HCT116 (cell line): ENCODE results near the gene RMP24.

Source experiments
- ATAC-seq: fragments of 200-7000 bp; cut with Tn5 transposase; 2 replicates; pipeline ENCODE4 v1.9.1; 2020; ENCODE audit warnings: mild to moderate bottlenecking, moderate library complexity
- BruUV-seq: library from RNA; stranded (reverse); fragments of 400-500 nt; replicated peaks from 2 replicates; lab custom pipeline; 2021; lab: Mats Ljungman, UMichigan
- CTCF ChIA-PET: fragments of 300-600 bp; sonication (Branson Sonifier 250); formaldehyde crosslinking; loops from one replicate; lab custom pipeline; 2021; ENCODE audit warnings: antibody characterized with exemption; lab: Charles Lee
- POLR2A ChIA-PET: fragments of 300-600, 350-600 bp; sonication (Branson Sonifier 250); formaldehyde crosslinking; loops from one replicate; lab custom pipeline; 2021; ENCODE audit warnings: antibody characterized with exemption; lab: Charles Lee
- RAD21 ChIA-PET, 2 experiments: fragments of 300-600 bp; sonication (Branson Sonifier 250); formaldehyde crosslinking; loops; one replicate each; lab custom pipeline; 2023; ENCODE audit warnings: low total read pairs in 2 of 2; ENCODE audit not compliant: uncharacterized antibody in 2 of 2, unreplicated experiment in 2 of 2, low non-redundant PET in 1 of 2; lab: Charles Lee
- DNase-seq: peaks from one replicate; pipeline ENCODE4 v3.0.0-alpha.2; 2010; ENCODE audit warnings: low read depth, low spot score
- H2AFZ ChIP-seq: fragments of 200-600 bp; shearing (Covaris generic), sonication (generic); 2 replicates; pipeline ENCODE4 v1.6.1; 2017; ENCODE audit warnings: low read depth, mixed run types, mixed read lengths, antibody characterized with exemption, low read length; ENCODE audit not compliant: poor library complexity, severe bottlenecking
- H3K27ac ChIP-seq: 2 replicates; pipeline ENCODE4 v1.5.1; 2012; ENCODE audit warnings: low read depth, low read length
- H3K27me3 ChIP-seq: fragments of 200-600 bp; sonication (generic); 2 replicates; pipeline ENCODE4 v1.6.1; 2016; ENCODE audit warnings: mixed run types, low read length, mixed read lengths; ENCODE audit not compliant: insufficient read depth
- H3K36me3 ChIP-seq, 2 experiments: fragments of 200-500 bp in 1 of 2; fragments of 200-600 bp in 1 of 2; sonication (Bioruptor generic) in 1 of 2; sonication (generic) in 1 of 2; 2 replicates each; pipeline versions ENCODE4 v1.5.1 to v1.6.1; 2014 to 2016; ENCODE audit warnings: low read length in 2 of 2, inconsistent platforms in 1 of 2, mixed read lengths in 1 of 2, mixed run types in 1 of 2; ENCODE audit not compliant: insufficient read depth in 2 of 2, control insufficient read depth in 1 of 2
- H3K4me1 ChIP-seq, 2 experiments: fragments of 200-600 bp in 1 of 2; sonication (generic) in 1 of 2; 2 replicates each; pipeline versions ENCODE4 v1.5.1 to v1.6.1; 2012 to 2017; ENCODE audit warnings: low read length in 2 of 2, inconsistent platforms in 1 of 2, mild to moderate bottlenecking in 1 of 2, mixed read lengths in 1 of 2, mixed run types in 1 of 2, moderate library complexity in 1 of 2; ENCODE audit not compliant: insufficient read depth in 2 of 2, control insufficient read depth in 1 of 2
- H3K4me2 ChIP-seq: fragments of 200-600 bp; sonication (generic); 2 replicates; pipeline ENCODE4 v1.6.1; 2017; ENCODE audit warnings: mixed run types, low read length, mixed read lengths
- H3K4me3 ChIP-seq, 2 experiments: fragments of 200-600 bp in 1 of 2; sonication (generic) in 1 of 2; replicated peaks in 1 of 2; 2 replicates each; pipeline ENCODE4 v1.5.1; 2011 to 2016; ENCODE audit warnings: low read length in 2 of 2, control low read depth in 1 of 2, low read depth in 1 of 2, mild to moderate bottlenecking in 1 of 2, mixed read lengths in 1 of 2, mixed run types in 1 of 2
- H3K79me2 ChIP-seq: fragments of 200-600 bp; sonication (generic); 2 replicates; pipeline ENCODE4 v1.6.1; 2017; ENCODE audit warnings: mild to moderate bottlenecking, mixed run types, low read length, moderate library complexity, mixed read lengths; ENCODE audit not compliant: insufficient read depth
- H3K9ac ChIP-seq: fragments of 200-600 bp; sonication (generic); 2 replicates; pipeline ENCODE4 v1.6.1; 2016; ENCODE audit warnings: low read length, mixed read lengths
- H3K9me2 ChIP-seq: fragments of 200-600 bp; sonication (generic), shearing (Covaris generic); 2 replicates; pipeline ENCODE4 v1.6.1; 2017; ENCODE audit warnings: mixed run types, mild to moderate bottlenecking, moderate library complexity; ENCODE audit not compliant: insufficient read depth
- H3K9me3 ChIP-seq, 2 experiments: fragments of 200-500 bp in 1 of 2; fragments of 200-600 bp in 1 of 2; sonication (Bioruptor generic) in 1 of 2; sonication (generic) in 1 of 2; 2 replicates each; pipeline ENCODE4 v1.6.1; 2014 to 2017; ENCODE audit warnings: low read length in 2 of 2, mixed read lengths in 2 of 2, inconsistent platforms in 1 of 2, low read depth in 1 of 2, mild to moderate bottlenecking in 1 of 2, mixed run types in 1 of 2, moderate library complexity in 1 of 2; ENCODE audit not compliant: control insufficient read depth in 1 of 2, insufficient read depth in 1 of 2
- H4K20me1 ChIP-seq: fragments of 200-600 bp; sonication (generic), shearing (Covaris generic); 2 replicates; pipeline ENCODE4 v1.6.1; 2017; ENCODE audit warnings: mixed run types, mild to moderate bottlenecking, moderate library complexity; ENCODE audit not compliant: insufficient read depth
- CEBPB ChIP-seq: IDR thresholded peaks from 2 replicates; pipeline ENCODE4 v1.6.1; 2012; ENCODE audit warnings: low read depth
- CTCF ChIP-seq, 3 experiments: fragments of 200-600 bp in 1 of 3; sonication (generic) in 1 of 3; IDR thresholded peaks in 2 of 3; conservative IDR thresholded peaks in 1 of 3; 2 replicates each; pipeline ENCODE4 v1.5.1; 2012 to 2017; ENCODE audit warnings: low read depth in 2 of 3, low read length in 2 of 3, antibody characterized with exemption in 1 of 3, borderline replicate concordance in 1 of 3, control low read depth in 1 of 3, mild to moderate bottlenecking in 1 of 3, mixed read lengths in 1 of 3, mixed run types in 1 of 3, moderate library complexity in 1 of 3; ENCODE audit not compliant: insufficient read depth in 1 of 3
- ELF1 ChIP-seq: IDR thresholded peaks from 2 replicates; pipeline ENCODE4 v1.6.1; 2012; ENCODE audit warnings: low read depth, borderline replicate concordance
- EZH2 ChIP-seq: fragments of 200-600 bp; sonication (generic); IDR thresholded peaks from 2 replicates; pipeline ENCODE4 v1.6.1; 2017; ENCODE audit warnings: antibody characterized with exemption, mixed run types
- EZH2phosphoT487 ChIP-seq: fragments of 200-600 bp; IDR thresholded peaks from 2 replicates; pipeline ENCODE4 v1.6.1; 2018; ENCODE audit warnings: antibody characterized with exemption, borderline replicate concordance
- FOSL1 ChIP-seq: IDR thresholded peaks from 2 replicates; pipeline ENCODE4 v1.6.1; 2012; ENCODE audit warnings: low read depth
- JUND ChIP-seq: IDR thresholded peaks from 2 replicates; pipeline ENCODE4 v1.6.1; 2012
- MAX ChIP-seq: IDR thresholded peaks from 2 replicates; pipeline ENCODE4 v1.6.1; 2012
- POLR2AphosphoS5 ChIP-seq: IDR thresholded peaks from 2 replicates; pipeline ENCODE4 v1.6.1; 2011; ENCODE audit warnings: mild to moderate bottlenecking, low read depth, low read length, moderate library complexity
- RAD21 ChIP-seq: IDR thresholded peaks from 2 replicates; pipeline ENCODE4 v1.6.1; 2012; ENCODE audit warnings: low read depth, mild to moderate bottlenecking
- SIN3A ChIP-seq: IDR thresholded peaks from 2 replicates; pipeline ENCODE4 v1.6.1; 2012; ENCODE audit warnings: low read depth
- SP1 ChIP-seq: IDR thresholded peaks from 2 replicates; pipeline ENCODE4 v1.6.1; 2012; ENCODE audit warnings: low read depth
- TCF7L2 ChIP-seq: IDR thresholded peaks from 2 replicates; pipeline ENCODE4 v1.7.0; 2011; ENCODE audit warnings: borderline replicate concordance, inconsistent platforms; ENCODE audit not compliant: insufficient read depth, insufficient read length; ENCODE audit errors: extremely low read depth
- YY1 ChIP-seq: IDR thresholded peaks from 2 replicates; pipeline ENCODE4 v1.6.1; 2011; ENCODE audit warnings: low read length, low read depth, moderate library complexity, mild to moderate bottlenecking; ENCODE audit not compliant: insufficient replicate concordance; ENCODE audit errors: extremely low read depth
- ZBTB33 ChIP-seq: IDR thresholded peaks from 2 replicates; pipeline ENCODE4 v1.6.1; 2011; ENCODE audit warnings: mild to moderate bottlenecking, low read length, moderate library complexity; ENCODE audit not compliant: insufficient replicate concordance; ENCODE audit errors: extremely low read depth
- ZNF274 ChIP-seq: fragments of 200-500 bp; sonication (Bioruptor generic); IDR thresholded peaks from 2 replicates; pipeline ENCODE4 v1.6.1; 2014; ENCODE audit warnings: mild to moderate bottlenecking, low read depth, low read length, inconsistent platforms
- intact Hi-C: fragments of 100-400 bp; cut with micrococcal nuclease; formaldehyde crosslinking; loops from 2 replicates; pipeline ENCODE4 v1.10.0; 2022

Gene RMP24

GRCh38 chr18:35983147-35983546 lies 10.7 kb downstream of the RMP24 start:
- H3K36me3 ChIP-seq, result peaks cover 8 to 22% of the 10 kb centered on the region in 2 experiments; a peak in 3 of 4 replicates
- ChIA-PET CTCF (no interaction called here), POLR2A (no interaction called here), RAD21 (no interaction called here)
- no peak overlapping the region for H3K4me3 ChIP-seq
- no peak overlapping the region for H3K27ac ChIP-seq
- no peaks in the 10 kb centered on the region for H3K79me2 ChIP-seq
- no peaks in the 10 kb centered on the region for H3K9me3 ChIP-seq
- no peaks in the 10 kb centered on the region for H3K4me1 ChIP-seq
- DNase-seq (no peak), ATAC-seq (no peak)
- H3K9me2 ChIP-seq, result no peaks in the 10 kb centered on the region
- no peak overlapping the region for H2AFZ ChIP-seq
- peaks cover 5% of the 10 kb centered on the region; the same call in 1 of the 2 replicates for H4K20me1 ChIP-seq
- TF ChIP-seq ELF1, result no peak
- no peak for TF ChIP-seq SP1
- TF ChIP-seq TCF7L2, result no peak
- no peak overlapping the region for H3K4me2 ChIP-seq
- no peaks in the 10 kb centered on the region for H3K27me3 ChIP-seq
- no TSS peak for BruUV-seq
- no peak overlapping the region for H3K9ac ChIP-seq
- intact Hi-C loops, result no loop called here

GRCh38 chr18:35983818-35984217 lies 11.3 kb downstream of the RMP24 start:
- no peaks in the 10 kb centered on the region for H3K9me2 ChIP-seq
- ChIA-PET RAD21 (no interaction called here), POLR2A (no interaction called here), CTCF (no interaction called here)
- no peak overlapping the region for H3K27ac ChIP-seq
- H3K79me2 ChIP-seq, result no peaks in the 10 kb centered on the region
- BruUV-seq, result no TSS peak
- no peaks in the 10 kb centered on the region for H3K4me1 ChIP-seq
- no peak overlapping the region for H2AFZ ChIP-seq
- H4K20me1 ChIP-seq, result peaks cover 5% of the 10 kb centered on the region; the same call in 1 of the 2 replicates
- H3K36me3 ChIP-seq, result peaks cover 10 to 19% of the 10 kb centered on the region in 2 experiments; a peak in 3 of 4 replicates
- no peak overlapping the region for H3K4me2 ChIP-seq
- H3K9me3 ChIP-seq, result no peaks in the 10 kb centered on the region
- no peak overlapping the region for H3K9ac ChIP-seq
- H3K4me3 ChIP-seq, result no peak overlapping the region
- no peaks in the 10 kb centered on the region for H3K27me3 ChIP-seq
- intact Hi-C loops, result no loop called here
- DNase-seq (no peak), ATAC-seq (no peak)
- TF ChIP-seq SP1 (no peak), POLR2AphosphoS5 (no peak), EZH2 (no peak), ZBTB33 (no peak), CTCF (IDR thresholded peaks at IDR 0.05 in 2 of 3, conservative IDR thresholded peaks at IDR 0.05 in 1 of 3; ENCODE audit: borderline replicate concordance in 1 of 3, insufficient read depth in 1 of 3, low read depth in 2 of 3, low read length in 2 of 3) (no peak), ZNF274 (no peak), YY1 (no peak), TCF7L2 (no peak), EZH2phosphoT487 (no peak), MAX (no peak), RAD21 (no peak), SIN3A (no peak), CEBPB (no peak), ELF1 (no peak), JUND (no peak), FOSL1 (no peak)
